HG03457 (cell line): ENCODE measurements around the gene JAG1.

Source experiments
- ATAC-seq: cut with Tn5 transposase; IDR thresholded peaks from one replicate; pipeline ENCODE4 v1.9.1; 2021; ENCODE audit warnings: moderate number of reproducible peaks; ENCODE audit not compliant: unreplicated experiment

Gene JAG1

DNA sequence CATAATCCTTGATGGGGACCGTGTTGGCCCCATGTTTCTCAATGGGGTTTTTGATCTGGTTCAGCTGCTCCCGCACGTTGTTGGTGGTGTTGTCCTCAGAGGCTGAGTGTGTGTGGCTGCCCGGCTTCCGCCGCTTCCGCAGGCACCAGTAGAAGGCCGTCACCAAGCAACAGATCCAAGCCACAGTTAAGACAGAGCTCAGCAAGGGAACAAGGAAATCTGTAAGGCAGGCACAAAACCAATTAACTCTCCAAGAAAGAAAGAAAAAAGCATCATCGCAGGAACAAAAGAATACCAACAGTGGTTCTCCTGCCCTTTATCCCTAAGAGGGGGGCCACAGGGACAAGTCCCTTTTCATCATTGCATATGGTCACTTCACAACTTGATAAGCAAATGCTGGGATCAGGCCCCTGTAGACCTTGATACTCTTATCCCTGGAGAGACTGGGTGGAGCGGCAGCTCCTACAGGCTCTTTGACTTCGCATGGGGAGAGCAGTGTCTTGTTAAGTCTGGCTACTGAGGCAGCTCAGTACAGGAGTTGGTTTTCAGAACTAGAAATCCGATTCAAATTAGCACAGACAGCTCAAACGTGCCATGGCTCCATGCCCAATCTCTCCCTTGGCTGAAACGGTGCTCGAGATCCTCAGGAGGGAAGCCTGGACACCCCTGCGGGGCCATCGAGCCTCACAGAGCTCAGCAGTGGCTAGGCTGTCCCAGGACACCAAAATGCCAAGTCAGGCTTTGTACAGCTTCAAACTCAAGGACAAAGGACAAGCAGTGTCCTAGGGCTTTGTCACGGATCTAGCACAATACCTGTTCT is 33.9 kb downstream of the JAG1 start:
- ATAC-seq: no peak

GRCh38 chr20:10639077-10639736 is 34.6 kb downstream of the JAG1 start:
- ATAC-seq: no peak

- ATAC-seq: no peak
Measured at GRCh38 chr20:10637563-10637962, 36.2 kb downstream of the JAG1 start.

DNA sequence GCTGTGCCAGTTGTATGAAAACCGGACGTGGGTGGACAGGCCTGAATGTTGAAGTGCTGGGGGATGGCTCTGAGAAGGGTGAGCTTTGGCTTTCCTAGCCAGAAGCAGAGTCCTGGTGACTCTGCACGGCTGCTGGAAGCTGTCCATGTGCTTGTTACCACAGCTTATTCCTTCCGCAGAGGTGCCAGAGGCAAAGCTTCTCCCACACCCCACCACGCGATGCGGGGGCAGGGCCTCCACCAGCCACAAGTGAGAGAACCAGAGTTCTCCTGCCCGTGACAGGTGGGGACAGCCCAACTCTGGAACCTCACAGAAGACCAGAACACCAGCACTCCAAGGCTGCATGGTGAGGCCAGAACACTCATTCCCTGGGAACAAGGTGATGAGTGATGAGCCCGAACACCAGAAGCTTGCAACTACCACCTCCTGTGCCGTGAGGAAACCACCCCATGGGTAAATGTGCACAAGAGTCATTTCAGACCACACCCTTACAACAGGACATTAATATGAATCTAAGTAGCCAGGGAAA is 36.7 kb downstream of the JAG1 start:
- ATAC-seq: no peak

DNA sequence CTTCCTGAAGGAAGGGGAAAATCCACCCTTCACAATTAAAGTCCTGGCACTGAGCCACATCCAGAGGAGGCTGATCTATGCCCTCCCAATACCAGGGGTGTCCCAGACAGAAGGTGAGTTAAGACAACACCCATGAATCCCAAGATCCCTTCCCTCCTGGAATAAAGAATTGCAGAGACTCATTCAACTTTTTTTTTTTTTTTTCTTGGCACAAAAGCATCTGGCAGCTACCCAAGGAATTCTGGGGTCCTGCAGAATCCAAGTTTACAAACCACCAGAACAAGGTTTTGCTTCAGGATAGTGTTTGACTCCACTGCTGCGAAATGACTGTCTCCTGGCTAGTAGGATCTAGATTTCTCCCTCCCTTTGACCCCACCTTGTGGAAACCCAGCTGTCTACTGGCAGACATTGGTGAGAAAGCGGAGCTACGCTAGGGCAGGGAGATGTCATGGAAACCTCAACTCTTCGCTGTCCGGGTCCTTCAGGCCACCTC is 37.4 kb downstream of the JAG1 start:
- ATAC-seq: no peak

DNA sequence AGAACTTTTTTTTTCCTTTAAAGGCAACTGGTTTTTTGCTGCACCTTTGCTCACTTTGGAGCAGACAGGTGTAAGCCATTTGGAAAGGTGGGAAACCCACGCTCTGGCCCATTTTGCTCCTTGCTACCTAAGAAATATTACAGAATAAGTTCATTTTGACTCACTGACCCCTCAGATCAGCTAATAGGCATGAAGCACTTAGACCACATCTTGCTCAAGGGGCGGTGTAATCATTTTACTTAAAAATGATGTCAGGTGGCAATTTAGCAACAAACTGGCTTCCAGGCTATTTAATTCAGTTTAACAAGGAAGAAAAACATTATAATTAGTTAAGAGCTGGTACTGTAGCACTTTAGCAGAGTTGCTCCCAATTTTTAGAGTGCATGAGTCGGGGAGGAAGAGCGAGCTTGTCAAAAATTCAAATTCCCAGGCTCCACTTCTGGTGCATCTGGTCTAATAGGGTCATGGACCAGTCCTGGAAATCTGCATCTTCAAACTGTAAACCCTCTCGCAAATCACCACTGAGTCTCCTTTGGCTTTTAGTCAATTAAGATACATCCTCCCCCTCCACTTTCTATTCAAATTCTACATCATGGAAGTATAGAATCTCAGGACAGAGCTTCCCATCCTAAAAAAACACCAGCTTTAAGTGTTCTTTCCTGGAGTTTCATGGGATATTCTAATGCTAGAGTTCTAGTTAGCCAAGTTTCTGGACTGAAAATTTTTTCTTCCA is 38.2 kb downstream of the JAG1 start:
- no peak for ATAC-seq

DNA sequence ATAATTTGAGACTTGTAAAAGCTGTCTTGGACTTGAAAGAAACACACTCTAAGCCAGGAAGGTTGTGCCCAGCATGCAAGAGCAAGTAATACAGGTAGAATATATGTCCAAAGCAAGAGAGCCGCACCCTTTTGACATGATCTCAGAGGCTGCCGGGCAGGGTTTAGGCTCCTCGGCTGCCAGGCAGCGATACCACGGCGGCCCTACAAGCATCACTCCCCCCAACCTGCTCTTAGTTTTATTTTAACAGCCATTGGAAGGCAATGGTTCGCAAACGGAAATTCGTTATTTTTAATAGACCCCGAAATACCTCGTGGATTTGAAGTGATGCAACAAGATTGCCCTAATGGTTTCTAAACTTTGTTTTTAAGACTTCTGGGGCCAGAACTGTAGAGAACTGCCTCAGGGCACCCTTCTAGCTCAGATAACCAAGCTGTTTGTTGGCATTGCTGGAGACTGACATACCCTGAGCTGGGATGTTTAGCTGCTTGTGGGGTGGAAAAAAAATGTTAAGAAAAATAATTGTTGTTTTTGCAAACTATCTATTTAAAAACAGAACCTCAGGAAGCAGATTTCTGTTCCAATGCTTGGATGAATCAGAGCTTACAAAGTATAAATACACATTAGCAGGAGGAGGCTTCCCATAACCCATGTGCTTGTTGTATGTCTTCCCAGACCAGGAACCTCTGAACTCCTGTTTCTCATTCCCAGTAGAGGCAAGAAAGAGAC is 39.0 kb downstream of the JAG1 start:
- no peak for ATAC-seq

DNA sequence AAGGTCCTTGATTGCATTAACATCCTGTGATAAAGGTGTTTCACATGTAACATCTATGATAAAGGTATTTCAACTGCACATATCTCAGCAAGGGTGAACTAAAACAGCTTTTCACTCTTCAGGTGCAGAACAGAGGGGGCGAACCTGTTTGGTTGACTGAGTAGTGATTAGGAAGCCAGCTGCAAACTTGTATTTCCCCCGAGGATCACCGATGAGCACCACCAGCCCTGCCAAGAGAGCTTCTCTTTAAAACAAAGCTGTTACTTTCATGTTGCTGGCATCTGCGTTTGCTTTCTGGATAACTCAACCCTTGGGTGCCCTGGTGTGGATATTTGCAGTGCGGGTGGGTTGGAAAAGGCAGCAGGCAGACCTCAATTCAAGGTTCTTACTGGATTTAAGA is 39.6 kb downstream of the JAG1 start:
- no peak for ATAC-seq

GRCh38 chr20:10633718-10634117 is 40.1 kb downstream of the JAG1 start:
- ATAC-seq: no peak

- no peak for ATAC-seq
Measured at GRCh38 chr20:10632721-10633509, 40.9 kb downstream of the JAG1 start.

- no peak for ATAC-seq
Measured at GRCh38 chr20:10631126-10631525, 42.7 kb downstream of the JAG1 start.

- no peak for ATAC-seq
Measured at GRCh38 chr20:10629946-10630650, 43.7 kb downstream of the JAG1 start.

DNA sequence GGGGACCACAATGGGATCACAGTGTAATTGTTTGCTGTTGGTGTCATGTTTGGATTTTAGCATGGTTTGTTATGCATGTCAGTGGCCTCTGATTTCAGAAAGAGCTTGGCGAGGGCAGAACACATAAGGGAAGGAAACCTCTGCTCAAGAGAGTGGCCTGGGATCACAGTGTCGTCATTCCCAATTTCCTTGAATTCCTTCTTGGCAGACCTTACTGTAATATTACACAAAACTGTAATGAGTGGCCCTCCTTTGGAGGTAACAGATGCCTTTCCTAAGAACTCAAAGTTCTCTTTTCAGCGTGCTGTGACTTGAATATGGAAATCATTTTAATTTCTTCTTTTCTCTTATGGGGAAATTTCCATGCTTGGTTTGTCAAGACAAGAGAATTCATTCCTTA is 46.9 kb downstream of the JAG1 start:
- no peak for ATAC-seq

- ATAC-seq: no peak
Measured at GRCh38 chr20:10625641-10626040, 48.2 kb downstream of the JAG1 start.

- no peak for ATAC-seq
Measured at GRCh38 chr20:10622657-10623418, 51.0 kb downstream of the JAG1 start.

GRCh38 chr20:10621149-10621548 is 52.6 kb downstream of the JAG1 start:
- no peak for ATAC-seq

DNA sequence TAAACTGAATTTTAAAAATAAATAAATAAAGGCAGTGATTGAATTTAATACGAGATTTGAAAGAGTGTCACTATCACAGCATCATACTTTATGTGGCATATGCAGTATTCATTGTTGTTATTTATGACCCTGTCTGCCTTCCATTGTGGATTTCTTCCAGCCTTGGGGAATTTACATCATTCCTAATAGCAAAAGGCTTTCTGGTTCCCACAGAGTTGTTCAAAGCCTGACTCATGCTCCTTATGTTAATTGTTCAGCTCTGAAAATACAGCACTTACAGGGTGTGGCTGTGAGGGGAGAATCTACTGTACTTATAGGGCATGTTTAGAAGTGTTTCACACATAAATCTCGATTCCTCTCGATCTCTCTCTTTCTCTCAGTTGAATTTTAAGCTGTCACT is 54.4 kb downstream of the JAG1 start:
- ATAC-seq: no peak

GRCh38 chr20:10618611-10619245 is 55.1 kb downstream of the JAG1 start:
- ATAC-seq: no peak
